ENCODE results near the gene GFPT2. TPM values are rescaled to one million over a fixed set of nuclear protein-coding genes. Genes with fewer than 3 reads are reported as not detected.

The GFPT2 gene
- total RNA-seq, 1 donor from 2014 or later, result 0.62 TPM

GRCh38 chr5:180297587-180298282 is 55.4 kb downstream of the GFPT2 start:
- TF ChIP-seq, protein P1, sequence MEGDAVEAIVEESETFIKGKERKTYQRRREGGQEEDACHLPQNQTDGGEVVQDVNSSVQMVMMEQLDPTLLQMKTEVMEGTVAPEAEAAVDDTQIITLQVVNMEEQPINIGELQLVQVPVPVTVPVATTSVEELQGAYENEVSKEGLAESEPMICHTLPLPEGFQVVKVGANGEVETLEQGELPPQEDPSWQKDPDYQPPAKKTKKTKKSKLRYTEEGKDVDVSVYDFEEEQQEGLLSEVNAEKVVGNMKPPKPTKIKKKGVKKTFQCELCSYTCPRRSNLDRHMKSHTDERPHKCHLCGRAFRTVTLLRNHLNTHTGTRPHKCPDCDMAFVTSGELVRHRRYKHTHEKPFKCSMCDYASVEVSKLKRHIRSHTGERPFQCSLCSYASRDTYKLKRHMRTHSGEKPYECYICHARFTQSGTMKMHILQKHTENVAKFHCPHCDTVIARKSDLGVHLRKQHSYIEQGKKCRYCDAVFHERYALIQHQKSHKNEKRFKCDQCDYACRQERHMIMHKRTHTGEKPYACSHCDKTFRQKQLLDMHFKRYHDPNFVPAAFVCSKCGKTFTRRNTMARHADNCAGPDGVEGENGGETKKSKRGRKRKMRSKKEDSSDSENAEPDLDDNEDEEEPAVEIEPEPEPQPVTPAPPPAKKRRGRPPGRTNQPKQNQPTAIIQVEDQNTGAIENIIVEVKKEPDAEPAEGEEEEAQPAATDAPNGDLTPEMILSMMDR (IDR thresholded peaks at IDR 0.05), result no peak
- no peak overlapping the region for H3K4me3 Mint-ChIP-seq
- H3K9me3 Mint-ChIP-seq, result no peaks in the 10 kb centered on the region
- POLR2A ChIA-PET, result no interaction called here
- peaks cover 6% of the 10 kb centered on the region for H3K27me3 Mint-ChIP-seq
- peaks cover 17% of the 10 kb centered on the region for H3K4me1 Mint-ChIP-seq
- no peaks in the 10 kb centered on the region for H3K36me3 Mint-ChIP-seq (ENCODE audit: low read depth)
- CTCF ChIA-PET, result no interaction called here
- H3K27ac Mint-ChIP-seq, result no peak overlapping the region
- DNase-seq (no peak), ATAC-seq (ENCODE audit: low read depth) (no peak)
- intact Hi-C loops (cut with micrococcal nuclease), result loop anchor here (10.0 kb wide), 2 partner anchors 507 to 743 kb away; partner anchors contain the start of genes MGAT1 and RUFY1

DNA sequence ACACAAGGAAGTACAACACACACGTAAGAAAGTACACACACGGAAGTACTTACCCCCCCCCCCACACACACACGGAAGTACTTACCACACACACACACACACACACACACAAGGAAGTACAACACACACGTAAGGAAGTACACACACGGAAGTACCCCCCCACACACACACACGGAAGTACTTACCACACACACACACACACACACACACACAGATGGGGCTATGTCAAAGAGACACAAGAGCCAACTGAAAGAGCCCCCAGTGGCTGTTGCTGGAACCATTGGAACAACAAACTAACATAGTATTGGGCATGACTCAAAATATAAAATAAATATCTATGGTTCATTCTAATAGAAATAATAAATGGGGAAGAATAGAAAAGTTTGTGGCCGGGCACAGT is 56.4 kb downstream of the GFPT2 start:
- Mint-ChIP-seq H3K4me3 (no peak overlapping the region), H3K27me3 (peaks cover 6% of the 10 kb centered on the region), H3K4me1 (peaks cover 21% of the 10 kb centered on the region), H3K9me3 (no peaks in the 10 kb centered on the region), H3K36me3 (ENCODE audit: low read depth) (peaks cover 1% of the 10 kb centered on the region), H3K27ac (no peak overlapping the region)
- TF ChIP-seq, protein P1 (IDR thresholded peaks at IDR 0.05), result no peak
- ATAC-seq (ENCODE audit: low read depth), result no peak
- CTCF ChIA-PET, result interaction anchor here (5.0 kb wide), 1 partner anchor 19 kb away, joined by 82 read pairs; no protein-coding TSS in a partner anchor
- intact Hi-C loops (cut with micrococcal nuclease), result loop anchor here (10.0 kb wide), 2 partner anchors 508 to 742 kb away; partner anchors contain the start of genes MGAT1 and RUFY1
- POLR2A ChIA-PET, result no interaction called here
- DNase-seq, result no peak

GRCh38 chr5:180294913-180295555 is 58.1 kb downstream of the GFPT2 start:
- CTCF ChIA-PET, result interaction anchor here (3.3 to 5.0 kb wide), 3 partner anchors 20 to 176 kb away, joined by 20 to 82 read pairs (median 39); no protein-coding TSS in a partner anchor
- intact Hi-C loops (cut with micrococcal nuclease), result loop anchor here (5.0 to 10.0 kb wide), 7 partner anchors 223 to 1668 kb away; partner anchors contain the start of genes CLK4, MGAT1, RNF130 and RUFY1

GRCh38 chr5:180294411-180294810 is 58.7 kb downstream of the GFPT2 start:
- TF ChIP-seq, protein P1 (IDR thresholded peaks at IDR 0.05), result no peak
- ATAC-seq (ENCODE audit: low read depth), result no peak
- Mint-ChIP-seq H3K4me3 (peak overlapping the region; percentile 7), H3K27ac (peak overlapping the region; percentile 79), H3K27me3 (no peaks in the 10 kb centered on the region), H3K36me3 (ENCODE audit: low read depth) (peaks cover 1% of the 10 kb centered on the region), H3K9me3 (no peaks in the 10 kb centered on the region), H3K4me1 (peaks cover 33% of the 10 kb centered on the region)
- intact Hi-C loops (cut with micrococcal nuclease), result loop anchor here (5.0 to 10.0 kb wide), 7 partner anchors 222 to 1667 kb away; partner anchors contain the start of genes CLK4, MGAT1, RNF130 and RUFY1
- POLR2A ChIA-PET, result no interaction called here
- no peak for DNase-seq
- CTCF ChIA-PET, result interaction anchor here (3.3 to 5.0 kb wide), 3 partner anchors 21 to 177 kb away, joined by 20 to 82 read pairs (median 39); no protein-coding TSS in a partner anchor

More at GRCh38 chr5:180294913-180295555, 58.1 kb downstream of the GFPT2 start:
- H3K27ac Mint-ChIP-seq, result peak overlapping the region; percentile 79
- POLR2A ChIA-PET, result no interaction called here
- no peaks in the 10 kb centered on the region for H3K27me3 Mint-ChIP-seq
- H3K4me3 Mint-ChIP-seq, result no peak overlapping the region
- H3K9me3 Mint-ChIP-seq, result no peaks in the 10 kb centered on the region
- ATAC-seq (ENCODE audit: low read depth) (no peak), DNase-seq (no peak)
- peaks cover 1% of the 10 kb centered on the region for H3K36me3 Mint-ChIP-seq (ENCODE audit: low read depth)
- TF ChIP-seq, protein P1 (IDR thresholded peaks at IDR 0.05), result no peak
- peaks cover 31% of the 10 kb centered on the region for H3K4me1 Mint-ChIP-seq

All from activated B cell treated with CpG ODN at 0.5 μM for 24 hours (primary cell).